ENCODE data around the gene ANTKMT. TPM values are rescaled to one million over a fixed set of nuclear protein-coding genes. Genes with fewer than 3 reads are reported as not detected.

ANTKMT gene
- total and polyA plus RNA-seq, 12 donors: 23.3 to 91.1 (median 31.7) TPM

DNA sequence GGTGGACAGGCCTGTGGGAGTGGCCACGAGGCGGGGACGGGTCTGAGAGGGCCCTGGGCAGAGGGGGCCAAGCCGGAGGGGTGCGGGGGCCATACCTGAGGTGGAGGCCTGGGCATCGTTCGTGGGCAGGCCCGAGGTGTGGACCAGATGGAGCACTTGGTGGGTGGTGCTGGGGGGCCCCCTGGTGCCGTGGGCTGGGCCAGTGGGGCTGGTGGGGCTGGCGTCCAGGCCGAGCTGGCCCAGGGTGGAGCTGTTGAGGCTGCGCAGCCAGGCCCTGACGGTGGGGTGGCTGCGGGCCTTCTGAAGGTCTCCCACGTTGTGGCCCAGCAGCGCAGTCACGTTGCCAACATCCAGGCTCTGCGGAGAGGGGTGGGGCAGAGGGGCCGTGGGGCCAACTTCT, 49.0 kb downstream of the ANTKMT start:
- ATAC-seq (no peak), DNase-seq (no peak)
- WGBS, 2 donors: 69 to 75% methylated on average over 19 of the region's 19 CpGs
- H3K4me1 ChIP-seq: no peaks in the 10 kb centered on the region
- H3K36me3 ChIP-seq: no peaks in the 10 kb centered on the region
- H3K9me3 ChIP-seq: no peaks in the 10 kb centered on the region
- TF ChIP-seq, protein P1, sequence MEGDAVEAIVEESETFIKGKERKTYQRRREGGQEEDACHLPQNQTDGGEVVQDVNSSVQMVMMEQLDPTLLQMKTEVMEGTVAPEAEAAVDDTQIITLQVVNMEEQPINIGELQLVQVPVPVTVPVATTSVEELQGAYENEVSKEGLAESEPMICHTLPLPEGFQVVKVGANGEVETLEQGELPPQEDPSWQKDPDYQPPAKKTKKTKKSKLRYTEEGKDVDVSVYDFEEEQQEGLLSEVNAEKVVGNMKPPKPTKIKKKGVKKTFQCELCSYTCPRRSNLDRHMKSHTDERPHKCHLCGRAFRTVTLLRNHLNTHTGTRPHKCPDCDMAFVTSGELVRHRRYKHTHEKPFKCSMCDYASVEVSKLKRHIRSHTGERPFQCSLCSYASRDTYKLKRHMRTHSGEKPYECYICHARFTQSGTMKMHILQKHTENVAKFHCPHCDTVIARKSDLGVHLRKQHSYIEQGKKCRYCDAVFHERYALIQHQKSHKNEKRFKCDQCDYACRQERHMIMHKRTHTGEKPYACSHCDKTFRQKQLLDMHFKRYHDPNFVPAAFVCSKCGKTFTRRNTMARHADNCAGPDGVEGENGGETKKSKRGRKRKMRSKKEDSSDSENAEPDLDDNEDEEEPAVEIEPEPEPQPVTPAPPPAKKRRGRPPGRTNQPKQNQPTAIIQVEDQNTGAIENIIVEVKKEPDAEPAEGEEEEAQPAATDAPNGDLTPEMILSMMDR (IDR thresholded peaks at IDR 0.05): no peak
- no peak overlapping the region for H3K27ac ChIP-seq
- H3K27me3 ChIP-seq: peaks cover 0 to 10% (median 4%) of the 10 kb centered on the region in 7 donors
- H3K4me3 ChIP-seq: no peak overlapping the region
- intact Hi-C loops (cut with DNase I): no loop called here

- H3K4me1 ChIP-seq: no peaks in the 10 kb centered on the region
- 67 to 82% methylated on average over 5 to 13 of the region's 13 CpGs for WGBS, 2 donors
- intact Hi-C loops (cut with DNase I): no loop called here
- no peak overlapping the region for H3K4me3 ChIP-seq
- no peaks in the 10 kb centered on the region for H3K9me3 ChIP-seq
- TF ChIP-seq, protein P1 (IDR thresholded peaks at IDR 0.05): no peak
- H3K36me3 ChIP-seq: no peaks in the 10 kb centered on the region
- ATAC-seq (no peak), DNase-seq (no peak)
- H3K27ac ChIP-seq: no peak overlapping the region
- peaks cover 0 to 11% (median 5%) of the 10 kb centered on the region in 7 donors for H3K27me3 ChIP-seq
Observed at GRCh38 chr16:770411-770810, 49.5 kb downstream of the ANTKMT start.

Small RNA genes within 50 kb of the gene (microRNA-seq; reads per million reads assigned to microRNA genes)
- gene MIR662: 0 reads per million in 2 donors

Other genes with a start within 250 kb of the ANTKMT start
- 10 to 100 TPM; 11.1 to 23.4 (median 15.3) TPM for gene CAPN15, start 193.4 kb upstream of the ANTKMT start, total RNA-seq
- gene CAPN15, start 193.4 kb upstream of the ANTKMT start, polyA plus RNA-seq: 10 to 100 TPM; 19.2 to 39.5 TPM
- gene PRR35, start 160.8 kb upstream of the ANTKMT start, total RNA-seq: not detected
- gene PRR35, start 160.8 kb upstream of the ANTKMT start, polyA plus RNA-seq: not detected
- gene NHLRC4, start 154.1 kb upstream of the ANTKMT start, total RNA-seq: under 1 TPM in 8 of 10 donors, not detected in 2; 0.12 to 0.75 (median 0.47) TPM
- under 1 TPM; 0.51 to 0.59 TPM for gene NHLRC4, start 154.1 kb upstream of the ANTKMT start, polyA plus RNA-seq
- gene PIGQ, start 151.2 kb upstream of the ANTKMT start, total RNA-seq: 10 to 100 TPM; 13.7 to 26.8 (median 19.2) TPM
- gene PIGQ, start 151.2 kb upstream of the ANTKMT start, polyA plus RNA-seq: 10 to 100 TPM; 35.3 to 43.7 TPM
- 10 to 100 TPM in 9 of 10 donors, 1 to 10 TPM in 1; 9.1 to 16.1 (median 12.1) TPM for gene RAB40C, start 131.1 kb upstream of the ANTKMT start, total RNA-seq
- gene RAB40C, start 131.1 kb upstream of the ANTKMT start, polyA plus RNA-seq: 10 to 100 TPM; 19.4 to 32.0 TPM
- gene WFIKKN1, start 90.2 kb upstream of the ANTKMT start, total RNA-seq: under 1 TPM; 0.11 to 0.80 (median 0.27) TPM
- under 1 TPM; 0.61 to 0.95 TPM for gene WFIKKN1, start 90.2 kb upstream of the ANTKMT start, polyA plus RNA-seq
- 10 to 100 TPM; 34.5 to 75.9 (median 43.8) TPM for gene METTL26, start 84.8 kb upstream of the ANTKMT start, total RNA-seq
- gene METTL26, start 84.8 kb upstream of the ANTKMT start, polyA plus RNA-seq: 100 to 1,000 TPM; 123 to 237 TPM
- 100 to 1,000 TPM in 4 of 10 donors, 10 to 100 TPM in 6; 68.8 to 152 (median 87.8) TPM for gene MCRIP2, start 79.3 kb upstream of the ANTKMT start, total RNA-seq
- gene MCRIP2, start 79.3 kb upstream of the ANTKMT start, polyA plus RNA-seq: 100 to 1,000 TPM; 163 to 474 TPM
- gene WDR90, start 71.8 kb upstream of the ANTKMT start, total RNA-seq: 10 to 100 TPM in 4 of 10 donors, 1 to 10 TPM in 6; 7.6 to 13.7 (median 9.9) TPM
- 10 to 100 TPM in 1 of 2 donors, 1 to 10 TPM in 1; 7.1 to 23.8 TPM for gene WDR90, start 71.8 kb upstream of the ANTKMT start, polyA plus RNA-seq
- gene RHOT2, start 53.0 kb upstream of the ANTKMT start, total RNA-seq: 100 to 1,000 TPM in 3 of 10 donors, 10 to 100 TPM in 7; 66.8 to 118 (median 89.2) TPM
- gene RHOT2, start 53.0 kb upstream of the ANTKMT start, polyA plus RNA-seq: 100 to 1,000 TPM; 101 to 261 TPM
- 1 to 10 TPM; 1.2 to 2.6 (median 2.1) TPM for gene RHBDL1, start 45.5 kb upstream of the ANTKMT start, total RNA-seq
- gene RHBDL1, start 45.5 kb upstream of the ANTKMT start, polyA plus RNA-seq: 1 to 10 TPM in 1 of 2 donors, under 1 TPM in 1; 0.90 to 7.4 TPM
- gene STUB1, start 40.7 kb upstream of the ANTKMT start, total RNA-seq: 100 to 1,000 TPM; 101 to 147 (median 116) TPM
- gene STUB1, start 40.7 kb upstream of the ANTKMT start, polyA plus RNA-seq: 100 to 1,000 TPM in 1 of 2 donors, 10 to 100 TPM in 1; 92.7 to 165 TPM
- gene JMJD8, start 36.8 kb upstream of the ANTKMT start, total RNA-seq: 10 to 100 TPM; 36.9 to 50.6 (median 44.0) TPM
- gene JMJD8, start 36.8 kb upstream of the ANTKMT start, polyA plus RNA-seq: 10 to 100 TPM; 34.7 to 60.6 TPM
- 1 to 10 TPM; 6.8 to 9.7 (median 8.4) TPM for gene WDR24, start 30.7 kb upstream of the ANTKMT start, total RNA-seq
- 1 to 10 TPM; 7.2 to 9.2 TPM for gene WDR24, start 30.7 kb upstream of the ANTKMT start, polyA plus RNA-seq
- gene FBXL16, start 15.3 kb upstream of the ANTKMT start, total RNA-seq: under 1 TPM in 6 of 10 donors, not detected in 4; 0.07 to 0.64 (median 0.12) TPM
- under 1 TPM; 0.04 to 0.07 TPM for gene FBXL16, start 15.3 kb upstream of the ANTKMT start, polyA plus RNA-seq
- 10 to 100 TPM; 51.4 to 77.2 (median 60.5) TPM for gene METRN, start 6.0 kb upstream of the ANTKMT start, total RNA-seq
- 100 to 1,000 TPM in 1 of 2 donors, 10 to 100 TPM in 1; 54.0 to 103 TPM for gene METRN, start 6.0 kb upstream of the ANTKMT start, polyA plus RNA-seq
- 1 to 10 TPM in 1 of 10 donors, under 1 TPM in 8, not detected in 1; 0.21 to 1.0 (median 0.30) TPM for gene CCDC78, start 5.3 kb downstream of the ANTKMT start, total RNA-seq
- 1 to 10 TPM in 1 of 2 donors, under 1 TPM in 1; 0.77 to 1.7 TPM for gene CCDC78, start 5.3 kb downstream of the ANTKMT start, polyA plus RNA-seq
- 10 to 100 TPM in 7 of 10 donors, 1 to 10 TPM in 3; 5.1 to 23.3 (median 10.6) TPM for gene HAGHL, start 6.0 kb downstream of the ANTKMT start, total RNA-seq
- gene HAGHL, start 6.0 kb downstream of the ANTKMT start, polyA plus RNA-seq: 10 to 100 TPM; 17.9 to 80.0 TPM
- gene CIAO3, start 19.9 kb downstream of the ANTKMT start, total RNA-seq: 10 to 100 TPM; 18.7 to 33.0 (median 24.1) TPM
- gene CIAO3, start 19.9 kb downstream of the ANTKMT start, polyA plus RNA-seq: 10 to 100 TPM; 29.1 to 62.9 TPM
- gene MSLN, start 39.6 kb downstream of the ANTKMT start, total RNA-seq: 1 to 10 TPM in 1 of 10 donors, under 1 TPM in 2, not detected in 7; 0.17 to 4.0 (median 0.38) TPM
- gene MSLN, start 39.6 kb downstream of the ANTKMT start, polyA plus RNA-seq: under 1 TPM in 1 of 2 donors, not detected in 1; 0.09 TPM
- 10 to 100 TPM in 1 of 10 donors, 1 to 10 TPM in 9; 5.8 to 12.0 (median 7.9) TPM for gene RPUSD1, start 67.2 kb downstream of the ANTKMT start, total RNA-seq
- gene RPUSD1, start 67.2 kb downstream of the ANTKMT start, polyA plus RNA-seq: 10 to 100 TPM; 13.7 to 23.3 TPM
- 1 to 10 TPM; 2.8 to 8.2 (median 5.2) TPM for gene CHTF18, start 67.5 kb downstream of the ANTKMT start, total RNA-seq
- 1 to 10 TPM; 6.0 to 7.0 TPM for gene CHTF18, start 67.5 kb downstream of the ANTKMT start, polyA plus RNA-seq
- gene GNG13, start 79.6 kb downstream of the ANTKMT start, total RNA-seq: not detected
- gene GNG13, start 79.6 kb downstream of the ANTKMT start, polyA plus RNA-seq: not detected
- gene LMF1, start 249.8 kb downstream of the ANTKMT start, total RNA-seq: 10 to 100 TPM in 2 of 10 donors, 1 to 10 TPM in 8; 5.7 to 14.2 (median 7.6) TPM
- 10 to 100 TPM in 1 of 2 donors, 1 to 10 TPM in 1; 5.1 to 15.4 TPM for gene LMF1, start 249.8 kb downstream of the ANTKMT start, polyA plus RNA-seq

All from heart right ventricle (tissue), 16 donors.